Mesothelial cell of epicardium (in vitro differentiated cells): ENCODE data around the gene TMEM141. TPM values are rescaled to one million over a fixed set of nuclear protein-coding genes. Genes with fewer than 3 reads are reported as not detected.
A peak's percentile ranks its signal among the peaks of the same experiment; 100 is the strongest.

Experiments used
- DNase-seq, 2 experiments: peaks; one replicate each; pipeline ENCODE4 v3.0.0; 2021; ENCODE audit warnings: low spot score in 2 of 2; ENCODE audit not compliant: unreplicated experiment in 2 of 2
- H3K27ac Mint-ChIP-seq: 2 replicates; pipeline ENCODE4 v1.8.0; 2021; ENCODE audit warnings: mixed read lengths
- H3K27me3 Mint-ChIP-seq: 2 replicates; pipeline ENCODE4 v1.8.0; 2021; ENCODE audit warnings: low read depth, mixed read lengths
- H3K36me3 Mint-ChIP-seq: 2 replicates; pipeline ENCODE4 v1.8.0; 2021; ENCODE audit warnings: mixed read lengths
- H3K4me1 Mint-ChIP-seq: 2 replicates; pipeline ENCODE4 v1.8.0; 2021; ENCODE audit warnings: mixed read lengths
- H3K4me3 Mint-ChIP-seq: 2 replicates; pipeline ENCODE4 v1.8.0; 2021; ENCODE audit warnings: mild to moderate bottlenecking, moderate library complexity, mixed read lengths
- H3K9me3 Mint-ChIP-seq: 2 replicates; pipeline ENCODE4 v1.8.0; 2021; ENCODE audit warnings: mixed read lengths
- total RNA-seq: library from RNA; stranded (reverse); gene quantifications from 3 replicates; pipeline ENCODE4 v1.2.1, GENCODE V29; 2021
- TF ChIP-seq, protein P1 (sequence below): fragments of 200-600 bp; sonication (generic); IDR thresholded peaks from one replicate; pipeline ENCODE4 v1.5.0; 2021; ENCODE audit warnings: antibody characterized with exemption; ENCODE audit not compliant: unreplicated experiment

The TMEM141 gene
- 70.4 to 72.4 TPM (median 71.7 TPM) in 3 replicates for total RNA-seq

DNA sequence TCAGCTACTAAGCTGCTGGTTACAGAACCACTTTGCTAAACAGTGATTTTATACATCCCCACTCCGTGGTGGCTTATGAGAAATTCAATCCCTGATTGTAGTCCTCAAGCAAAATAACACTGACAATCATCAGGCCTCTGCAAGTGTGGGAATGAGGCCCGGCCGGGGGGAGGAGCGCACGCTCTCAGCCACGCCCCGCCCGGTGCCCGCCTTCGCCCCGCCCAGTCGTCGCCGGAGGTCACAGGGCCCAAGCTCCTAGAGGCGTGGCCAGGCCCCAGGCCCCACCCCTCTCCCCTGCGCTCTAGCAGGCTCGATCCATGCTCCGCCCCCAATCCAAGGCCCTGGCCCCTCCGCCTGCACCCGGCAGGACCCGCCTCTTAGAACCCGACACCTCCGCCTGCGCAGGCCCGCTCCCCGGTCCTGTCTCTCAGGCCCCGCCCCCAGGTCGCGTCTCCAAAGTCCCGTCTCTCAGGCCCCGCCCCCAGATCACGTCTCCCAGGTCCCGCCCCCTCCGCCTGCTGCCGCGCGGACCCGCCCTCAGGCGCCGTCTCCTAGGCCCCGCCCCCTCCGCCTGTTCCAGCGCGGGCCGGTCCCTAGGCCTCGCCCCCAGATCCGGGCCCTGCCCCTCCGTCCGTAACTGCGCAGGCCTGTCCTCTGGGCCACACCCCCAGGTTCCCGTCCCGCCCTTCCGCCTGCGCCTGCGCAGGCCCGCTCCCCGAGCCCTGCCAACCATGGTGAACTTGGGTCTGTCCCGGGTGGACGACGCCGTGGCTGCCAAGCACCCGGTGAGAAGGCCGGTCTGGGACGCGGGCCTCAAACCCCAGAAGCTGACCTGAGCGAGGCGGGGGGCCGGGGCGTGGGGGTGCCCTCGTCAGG lies at the start of gene TMEM141:
Gene TMEM141 (plus strand): TSS at position 705 of the 876 bp plus-strand sequence. CDS start 27 bp downstream, at position 732.
- H3K4me1 Mint-ChIP-seq = peaks cover 62% of the 10 kb centered on the region
- H3K36me3 Mint-ChIP-seq = peaks cover 6% of the 10 kb centered on the region
- TF ChIP-seq, protein P1, sequence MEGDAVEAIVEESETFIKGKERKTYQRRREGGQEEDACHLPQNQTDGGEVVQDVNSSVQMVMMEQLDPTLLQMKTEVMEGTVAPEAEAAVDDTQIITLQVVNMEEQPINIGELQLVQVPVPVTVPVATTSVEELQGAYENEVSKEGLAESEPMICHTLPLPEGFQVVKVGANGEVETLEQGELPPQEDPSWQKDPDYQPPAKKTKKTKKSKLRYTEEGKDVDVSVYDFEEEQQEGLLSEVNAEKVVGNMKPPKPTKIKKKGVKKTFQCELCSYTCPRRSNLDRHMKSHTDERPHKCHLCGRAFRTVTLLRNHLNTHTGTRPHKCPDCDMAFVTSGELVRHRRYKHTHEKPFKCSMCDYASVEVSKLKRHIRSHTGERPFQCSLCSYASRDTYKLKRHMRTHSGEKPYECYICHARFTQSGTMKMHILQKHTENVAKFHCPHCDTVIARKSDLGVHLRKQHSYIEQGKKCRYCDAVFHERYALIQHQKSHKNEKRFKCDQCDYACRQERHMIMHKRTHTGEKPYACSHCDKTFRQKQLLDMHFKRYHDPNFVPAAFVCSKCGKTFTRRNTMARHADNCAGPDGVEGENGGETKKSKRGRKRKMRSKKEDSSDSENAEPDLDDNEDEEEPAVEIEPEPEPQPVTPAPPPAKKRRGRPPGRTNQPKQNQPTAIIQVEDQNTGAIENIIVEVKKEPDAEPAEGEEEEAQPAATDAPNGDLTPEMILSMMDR = no peak
- peak within 1 kb of the TSS; percentile 76 for H3K4me3 Mint-ChIP-seq
- peak; percentile 100 for DNase-seq
- H3K9me3 Mint-ChIP-seq = no peaks in the 10 kb centered on the region
- peaks cover 1% of the 10 kb centered on the region for H3K27me3 Mint-ChIP-seq
- peak within 1 kb of the TSS; percentile 97 for H3K27ac Mint-ChIP-seq

DNA sequence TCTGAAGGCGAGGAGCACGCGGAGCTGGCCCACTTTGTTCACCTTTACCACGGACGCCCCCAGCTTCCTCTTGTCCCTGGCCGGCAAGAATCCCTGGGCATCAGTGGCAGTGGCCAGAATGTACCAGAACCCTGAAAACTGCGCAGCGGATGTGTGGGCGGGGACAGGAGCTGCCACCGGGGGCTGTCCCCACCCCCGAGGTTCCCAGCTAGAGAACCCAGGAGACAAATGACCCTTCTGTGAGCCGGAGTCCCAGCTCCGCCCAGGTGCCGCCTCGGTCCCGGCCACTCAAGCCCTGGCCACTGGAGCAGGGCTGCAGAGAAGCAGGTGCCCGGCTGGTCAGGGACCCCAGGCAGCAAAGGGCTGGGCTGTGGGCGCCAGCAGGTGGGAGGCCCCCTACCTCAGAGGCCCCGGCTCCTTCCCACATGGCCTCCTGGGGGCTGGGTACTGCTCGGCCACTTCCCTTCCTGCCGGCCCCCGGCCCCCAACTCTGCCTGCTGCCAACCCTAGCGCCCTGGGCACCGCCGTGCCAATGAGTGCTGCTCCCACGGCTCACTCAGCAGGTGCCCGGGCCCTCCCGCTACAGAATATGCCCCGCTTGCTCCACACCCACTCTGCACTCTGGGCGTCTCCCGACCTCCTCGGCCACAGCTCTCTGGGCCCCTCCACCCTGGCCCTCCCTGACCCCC lies 49.1 kb upstream of the TMEM141 start:
- Mint-ChIP-seq H3K4me3 (no peak overlapping the region), H3K36me3 (no peaks in the 10 kb centered on the region), H3K27ac (no peak overlapping the region), H3K27me3 (peaks cover 5% of the 10 kb centered on the region), H3K9me3 (no peaks in the 10 kb centered on the region), H3K4me1 (peaks cover 11% of the 10 kb centered on the region)
- DNase-seq = no peak
- TF ChIP-seq, protein P1 = no peak

DNA sequence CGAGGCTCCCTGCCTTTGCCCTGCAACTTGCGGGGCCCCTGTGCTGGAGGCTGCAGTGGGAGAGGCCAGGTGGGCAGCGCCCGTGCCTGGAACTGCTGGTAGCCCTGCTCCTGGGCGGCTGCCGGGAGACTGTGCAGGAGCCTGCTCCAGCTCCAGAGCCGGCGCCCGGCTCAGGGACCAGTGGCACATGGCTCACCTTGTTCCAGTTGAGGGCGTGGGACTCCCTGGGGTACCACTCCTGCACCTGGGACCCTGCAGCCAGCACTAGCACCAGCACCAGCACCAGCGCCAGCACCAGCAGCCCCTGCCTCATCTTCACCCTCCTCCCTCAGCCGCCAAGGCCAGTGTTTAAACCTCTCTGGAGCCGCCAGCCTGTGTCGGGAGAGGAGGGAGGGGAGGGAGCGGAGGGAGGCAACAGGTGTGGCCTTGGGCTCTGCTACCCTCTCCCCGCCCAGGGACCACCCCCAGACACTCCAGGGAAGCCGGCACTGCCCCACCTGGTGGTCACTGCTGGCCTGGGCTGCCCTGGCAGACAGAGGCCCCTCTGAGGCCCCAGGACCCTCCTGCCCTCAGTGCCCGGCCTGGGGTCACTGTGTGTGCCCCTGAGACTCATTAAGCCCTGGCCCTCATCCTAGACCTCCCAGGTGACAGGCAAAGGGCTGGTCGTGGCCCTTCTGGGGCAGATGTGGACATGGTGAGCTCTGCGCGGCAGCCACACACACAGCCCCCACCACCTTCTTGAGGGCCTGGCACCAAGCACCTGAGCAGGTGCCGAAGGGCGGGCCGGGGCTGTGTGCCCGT lies 48.4 kb upstream of the TMEM141 start, which contains the start of gene LCN10:
Gene LCN10 (minus strand): TSS at position 350 of the 801 bp plus-strand sequence. CDS start 37 bp downstream, at position 313.
- Mint-ChIP-seq H3K9me3 (no peaks in the 10 kb centered on the region), H3K4me1 (peaks cover 11% of the 10 kb centered on the region), H3K4me3 (no peak within 1 kb of the TSS), H3K36me3 (no peaks in the 10 kb centered on the region), H3K27me3 (peaks cover 5% of the 10 kb centered on the region), H3K27ac (no peak within 1 kb of the TSS)
- TF ChIP-seq, protein P1 = no peak
- no peak for DNase-seq

DNA sequence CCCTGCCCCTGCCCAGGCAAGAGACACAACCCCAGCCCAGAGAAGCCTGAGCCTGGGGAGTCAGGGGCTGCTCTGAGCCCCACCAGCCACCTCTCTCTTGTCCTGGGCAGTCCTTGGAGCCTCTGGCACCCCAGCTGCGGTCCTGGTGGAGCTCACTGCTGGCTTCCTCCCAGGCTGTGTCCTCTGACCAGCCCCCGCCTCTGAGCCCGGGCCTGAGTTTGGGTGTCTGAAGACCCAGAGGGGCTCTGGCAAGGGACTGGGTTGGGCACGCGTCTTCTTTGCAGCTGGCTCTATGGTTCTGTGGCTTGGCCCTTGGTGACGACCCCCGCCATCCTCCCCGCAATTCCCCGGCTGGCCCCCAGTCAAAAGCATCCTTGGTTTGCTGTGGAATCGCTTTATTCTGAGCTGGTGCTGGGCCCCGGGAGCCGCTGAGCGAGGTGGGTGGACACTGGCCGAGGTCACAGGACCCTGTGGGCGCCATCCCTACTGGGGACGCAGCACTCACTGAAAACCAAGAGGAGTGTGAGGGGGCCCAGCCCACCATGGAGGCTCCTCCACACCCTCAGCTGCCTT lies 47.4 kb upstream of the TMEM141 start:
- TF ChIP-seq, protein P1 = no peak
- H3K36me3 Mint-ChIP-seq = no peaks in the 10 kb centered on the region
- peaks cover 11% of the 10 kb centered on the region for H3K4me1 Mint-ChIP-seq

DNA sequence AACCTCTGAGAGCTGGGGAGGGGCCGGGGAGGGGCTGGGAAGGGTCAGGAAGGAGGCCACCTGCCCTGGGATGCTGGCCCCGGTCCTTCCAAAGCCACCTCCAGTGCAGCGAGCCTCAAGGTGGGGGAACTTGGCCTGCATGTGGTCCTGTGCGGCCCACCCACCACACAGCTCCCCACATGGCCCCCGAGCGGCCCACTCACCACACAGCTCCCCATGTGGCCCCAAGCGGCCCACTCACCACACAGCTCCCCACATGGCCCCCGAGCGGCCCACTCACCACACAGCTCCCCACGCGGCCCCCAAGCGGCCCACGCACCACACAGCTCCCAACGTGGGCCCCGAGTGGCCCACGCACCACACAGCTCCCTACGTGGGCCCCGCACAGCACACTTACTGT lies 46.4 kb upstream of the TMEM141 start:
- no peak overlapping the region for H3K27ac Mint-ChIP-seq
- H3K9me3 Mint-ChIP-seq = no peaks in the 10 kb centered on the region
- TF ChIP-seq, protein P1 = no peak
- peaks cover 2% of the 10 kb centered on the region for H3K27me3 Mint-ChIP-seq
- no peak for DNase-seq
- H3K4me3 Mint-ChIP-seq = no peak overlapping the region
- no peaks in the 10 kb centered on the region for H3K36me3 Mint-ChIP-seq
- peaks cover 11% of the 10 kb centered on the region for H3K4me1 Mint-ChIP-seq

More for the DNA sequence above, 47.4 kb upstream of the TMEM141 start:
- H3K27ac Mint-ChIP-seq = no peak overlapping the region
- DNase-seq = no peak
- H3K9me3 Mint-ChIP-seq = no peaks in the 10 kb centered on the region
- peaks cover 2% of the 10 kb centered on the region for H3K27me3 Mint-ChIP-seq
- no peak overlapping the region for H3K4me3 Mint-ChIP-seq
